Measurements from ENCODE around the gene ECSIT.
"Not testable (repeated sequence)": the region's sequence is repeated elsewhere in the genome, so short reads cannot be mapped to it uniquely, and the experiment has no call there.

Gene ECSIT

GRCh38 chr19:11528551-11529341, at the start of gene ECSIT:
TSS of gene ECSIT (minus strand) at chr19:11529134. CDS start at chr19:11519170, 9,964 bp downstream.
- DNase-seq (ENCODE audit: low read depth, low spot score) = peak; percentile 100

- no peak for DNase-seq (ENCODE audit: low read depth, low spot score)
These were observed 48.7 kb upstream of the ECSIT start, which contains the start of gene ACP5 for GRCh38 chr19:11577451-11578257. TSS of gene ACP5 (minus strand) at chr19:11577645. CDS start at chr19:11577317, 328 bp downstream.

DNA sequence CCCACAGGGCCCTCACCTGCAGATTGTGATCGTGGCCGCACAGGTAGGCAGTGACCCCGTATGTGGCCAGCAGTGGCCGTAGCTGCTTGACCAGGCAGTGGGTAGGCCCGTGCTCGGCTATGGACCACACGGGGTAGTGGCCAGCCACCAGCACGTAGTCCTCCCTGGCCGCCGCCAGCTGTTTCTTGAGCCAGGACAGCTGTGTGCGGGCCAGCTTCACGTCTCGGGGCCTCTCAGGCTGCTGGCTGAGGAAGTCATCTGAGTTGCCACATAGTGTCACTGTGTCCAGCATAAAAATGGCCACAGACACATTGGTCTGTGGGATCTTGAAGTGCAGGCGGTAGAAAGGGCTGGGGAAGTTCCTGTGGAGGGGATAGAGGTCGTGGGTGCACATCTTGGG, 47.3 kb upstream of the ECSIT start:
- DNase-seq (ENCODE audit: low read depth, low spot score) = no peak

GRCh38 chr19:11574689-11575088, 45.8 kb upstream of the ECSIT start:
- DNase-seq (ENCODE audit: low read depth, low spot score) = no peak

GRCh38 chr19:11573763-11574162, 44.8 kb upstream of the ECSIT start:
- not testable (repeated sequence) for DNase-seq (ENCODE audit: low read depth, low spot score)

GRCh38 chr19:11573354-11573753, 44.4 kb upstream of the ECSIT start:
- not testable (repeated sequence) for DNase-seq (ENCODE audit: low read depth, low spot score)

DNA sequence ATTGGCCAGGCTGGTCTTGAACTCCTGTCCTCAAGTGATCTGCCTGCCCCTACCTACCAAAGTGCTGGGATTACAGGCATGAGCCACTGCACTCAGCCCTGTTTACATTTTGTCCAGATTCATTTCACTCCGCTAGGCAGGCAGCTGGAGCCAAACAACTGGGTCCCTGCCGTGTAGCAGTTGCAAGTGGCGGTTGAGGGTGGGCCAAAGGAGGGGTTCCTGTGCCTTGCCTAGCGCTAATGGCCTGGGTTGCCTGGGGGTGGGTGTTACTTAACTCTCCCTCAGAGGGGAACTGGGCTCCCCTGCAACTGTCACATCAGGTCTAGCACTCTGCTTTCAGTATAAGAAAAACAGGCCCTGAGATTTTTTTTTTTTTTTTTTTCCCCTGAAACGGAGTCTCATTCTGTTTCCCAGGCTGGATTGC, 41.1 kb upstream of the ECSIT start:
- DNase-seq (ENCODE audit: low read depth, low spot score) = peak; percentile 30

DNA sequence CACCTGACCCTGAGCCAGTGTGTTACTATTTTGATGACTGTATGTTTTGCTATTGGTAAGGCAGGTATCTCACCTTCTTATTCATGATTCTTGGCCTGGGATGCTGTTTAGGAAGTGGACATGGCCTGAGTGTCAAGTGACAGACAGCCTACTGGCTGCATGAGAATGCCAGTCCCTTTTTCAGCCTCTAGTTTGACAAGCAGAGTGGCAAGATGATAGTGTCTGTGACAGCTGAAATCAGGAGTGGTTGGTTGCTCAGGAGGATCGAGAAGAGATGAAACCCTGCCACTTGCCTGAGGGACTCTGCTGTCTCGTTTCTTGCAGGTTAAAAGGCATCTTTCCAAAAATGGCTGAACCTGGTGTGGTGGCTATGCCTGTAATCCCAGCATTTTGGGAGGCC, 37.2 kb upstream of the ECSIT start:
- no peak for DNase-seq (ENCODE audit: low read depth, low spot score)

DNA sequence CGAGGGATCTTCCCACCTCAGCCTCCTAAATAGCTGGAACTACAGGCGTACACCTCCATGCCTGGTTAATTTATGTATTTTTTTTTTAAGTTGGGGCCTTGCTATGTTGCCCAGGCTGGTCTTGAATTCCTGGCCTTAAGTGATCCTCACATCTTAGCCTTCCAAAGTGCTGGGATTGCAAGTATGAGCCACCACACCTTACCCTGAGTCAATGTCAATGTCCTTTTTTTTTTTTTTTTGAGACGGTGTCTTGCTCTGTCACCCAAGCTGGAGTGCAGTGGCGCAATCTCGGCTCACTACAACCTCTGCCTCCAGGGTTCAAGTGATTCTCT, 36.7 kb upstream of the ECSIT start:
- DNase-seq (ENCODE audit: low read depth, low spot score) = not testable (repeated sequence)

DNA sequence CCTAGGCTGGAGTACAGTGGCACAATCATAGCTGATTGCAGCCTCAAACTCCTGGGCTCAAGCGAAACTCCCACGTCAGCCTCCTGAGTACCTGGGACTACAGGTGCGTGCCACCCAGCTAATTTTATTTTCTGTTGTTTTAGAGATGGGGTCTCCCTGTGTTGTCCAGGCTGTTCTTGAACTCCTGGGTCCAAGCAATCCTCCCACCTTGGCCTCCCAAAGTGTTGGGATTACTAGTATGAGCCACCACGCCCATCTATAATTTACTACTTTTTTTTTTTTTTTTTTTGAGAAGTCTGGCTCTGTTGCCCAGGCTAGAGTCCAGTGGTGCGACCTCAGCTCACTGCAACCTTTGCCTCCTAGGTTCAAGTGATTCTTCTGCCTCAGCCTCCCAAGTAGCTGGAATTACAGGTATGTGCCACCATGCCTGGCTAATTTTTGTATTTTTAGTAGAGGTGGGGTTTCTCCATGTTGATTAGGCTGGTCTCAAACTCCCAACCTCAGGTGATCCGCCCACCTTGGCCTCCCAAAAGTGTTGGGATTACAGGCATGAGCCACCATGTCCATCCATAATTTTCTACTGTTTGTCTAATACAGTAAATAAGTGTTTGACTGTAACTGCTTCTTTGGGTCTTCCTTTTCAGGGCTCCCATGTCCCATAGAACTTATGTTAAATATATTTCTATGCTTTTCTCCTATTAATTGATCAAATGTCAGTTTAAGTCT, 35.3 kb upstream of the ECSIT start:
- not testable (repeated sequence) for DNase-seq (ENCODE audit: low read depth, low spot score)

DNA sequence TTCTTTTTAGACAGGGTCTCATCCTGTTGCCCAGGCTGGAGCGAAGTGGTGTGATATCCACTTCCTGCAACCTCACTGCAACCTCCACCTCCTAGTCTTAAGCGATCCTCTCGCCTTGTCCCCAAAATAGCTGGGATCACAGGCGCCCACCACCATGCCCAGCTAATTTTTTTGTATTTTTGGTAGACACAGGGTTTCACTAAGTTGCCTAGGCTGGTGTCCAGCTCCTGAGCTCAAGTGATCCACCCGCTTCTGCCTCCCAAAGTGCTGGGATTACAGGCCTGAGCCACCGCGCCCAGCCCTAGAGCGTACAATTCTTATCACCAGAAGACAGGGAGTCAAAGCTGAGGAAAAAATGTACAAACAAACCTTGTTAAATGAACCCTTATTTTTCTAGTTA, 34.6 kb upstream of the ECSIT start:
- DNase-seq (ENCODE audit: low read depth, low spot score) = no peak

DNA sequence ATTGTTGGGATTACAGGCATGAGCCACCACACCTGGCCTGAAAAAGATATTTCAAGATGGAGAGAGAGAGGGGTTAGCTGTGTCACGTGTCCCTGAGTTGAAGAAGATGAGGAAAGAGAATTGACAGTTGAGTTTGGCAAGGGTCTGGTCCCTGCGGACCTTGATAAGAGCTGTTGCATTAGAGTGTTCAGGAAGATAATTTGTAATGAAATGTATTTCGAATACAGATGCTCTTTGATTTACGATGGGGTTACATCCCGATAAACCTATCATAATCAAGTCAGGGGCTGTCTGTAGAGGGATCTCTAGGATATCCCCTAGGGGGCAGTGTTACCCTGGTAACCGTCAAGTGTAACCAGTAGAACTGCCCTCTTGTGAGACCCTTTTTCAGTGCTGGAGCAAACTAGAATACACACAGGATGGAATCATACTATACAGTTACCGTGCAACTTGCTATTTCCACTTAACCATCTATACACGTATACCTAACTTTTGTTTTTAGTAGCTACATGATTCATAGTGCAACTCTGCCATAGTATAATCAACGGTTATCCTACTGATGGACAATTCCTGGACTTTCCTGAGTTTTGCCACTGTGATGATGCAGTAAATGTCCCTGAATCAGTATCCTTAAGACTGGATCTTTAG, 31.6 kb upstream of the ECSIT start:
- peak; percentile 51 for DNase-seq (ENCODE audit: low read depth, low spot score)

- DNase-seq (ENCODE audit: low read depth, low spot score) = peak; percentile 97
These were observed 30.2 kb upstream of the ECSIT start, which contains the start of gene ELOF1 for GRCh38 chr19:11558881-11559828. TSS of gene ELOF1 (minus strand) at chr19:11559230. CDS start at chr19:11554347, 4,883 bp downstream.

DNA sequence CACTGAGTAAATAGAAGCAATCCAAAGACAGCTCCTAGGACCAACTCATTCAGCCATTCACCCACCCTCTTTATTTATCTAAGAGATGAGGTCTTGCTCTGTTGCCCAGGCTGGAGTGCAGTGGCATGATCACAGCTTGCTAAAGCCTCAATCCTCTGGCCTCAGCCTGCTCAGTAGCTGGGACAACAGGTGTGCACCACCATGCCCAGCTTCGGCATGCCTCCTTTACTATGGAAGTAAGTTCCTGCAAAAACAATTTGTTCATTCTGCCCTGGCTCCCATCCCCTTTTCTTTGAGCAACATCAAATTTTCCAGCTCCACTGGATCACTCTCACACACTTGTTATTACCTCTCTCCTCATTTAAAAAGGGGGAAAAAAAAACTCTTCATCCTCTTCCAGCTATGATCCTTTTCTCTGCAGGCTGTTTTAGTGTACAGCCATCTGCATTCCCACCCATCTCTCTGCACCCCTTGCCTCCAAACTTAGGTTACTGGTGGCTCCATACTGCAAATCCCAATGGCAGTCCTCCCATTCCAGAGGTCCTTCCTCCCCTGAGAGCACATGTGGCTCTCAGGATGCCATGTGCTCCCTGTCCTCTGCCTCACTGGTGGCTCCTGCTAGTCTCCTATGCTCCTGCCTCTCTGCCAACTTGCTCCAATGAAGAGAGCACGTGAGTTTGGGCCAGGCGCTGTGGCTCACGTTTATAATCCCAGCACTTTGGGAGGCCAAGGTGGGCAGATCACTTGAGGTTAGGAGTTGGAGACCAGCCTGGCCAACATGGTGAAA, 27.9 kb upstream of the ECSIT start:
- no peak for DNase-seq (ENCODE audit: low read depth, low spot score)

DNA sequence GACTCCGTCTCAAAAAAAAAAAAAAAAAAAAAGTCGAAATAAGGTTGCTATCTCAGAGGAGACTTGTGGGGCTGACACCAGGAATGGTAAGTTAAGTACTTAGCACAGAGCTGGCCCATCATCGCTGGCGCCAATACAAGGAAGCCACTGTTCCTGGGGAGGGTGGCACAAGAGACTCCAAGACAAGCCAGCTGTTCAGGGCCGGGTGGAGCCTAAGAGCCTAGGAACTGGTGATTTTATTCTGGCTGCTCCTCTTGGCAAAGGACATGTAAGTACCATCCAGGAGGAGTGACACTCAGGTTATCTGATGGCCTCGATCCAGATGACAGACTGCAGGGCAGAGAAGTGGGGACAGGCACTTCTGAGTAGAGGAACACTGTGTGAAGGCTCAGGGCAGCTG, 26.3 kb upstream of the ECSIT start:
- no peak for DNase-seq (ENCODE audit: low read depth, low spot score)

GRCh38 chr19:11554160-11554559, 25.2 kb upstream of the ECSIT start:
- DNase-seq (ENCODE audit: low read depth, low spot score) = no peak

GRCh38 chr19:11552666-11553372, 23.9 kb upstream of the ECSIT start:
- no peak for DNase-seq (ENCODE audit: low read depth, low spot score)

GRCh38 chr19:11551603-11552235, 22.8 kb upstream of the ECSIT start:
- DNase-seq (ENCODE audit: low read depth, low spot score) = peak; percentile 72

Data from ELF-1 (cell line).